Motor neuron (in vitro differentiated cells): ENCODE results near the gene ZNF107. TPM values are rescaled to one million over a fixed set of nuclear protein-coding genes. Genes with fewer than 3 reads are reported as not detected.
"Not testable (repeated sequence)": the region's sequence is repeated elsewhere in the genome, so short reads cannot be mapped to it uniquely, and the experiment has no call there.

Experiments used
- ATAC-seq, 8 experiments: fragments of 200-7000 bp; cut with Tn5 transposase; replicated peaks in 6 of 8; 2 replicates each; pipeline ENCODE4 v1.8.0; 2021; ENCODE audit warnings: mild to moderate bottlenecking in 8 of 8, moderate library complexity in 8 of 8
- H3K27ac ChIP-seq, 2 donors: fragments of 250-450 bp; sonication (Bioruptor Pico); 2 replicates each; pipeline ENCODE4 v1.9.0; 2021; ENCODE audit warnings: antibody characterized with exemption in 2 of 2, mild to moderate bottlenecking in 2 of 2, moderate library complexity in 1 of 2
- H3K4me1 ChIP-seq, 2 donors: fragments of 250-450 bp; sonication (Bioruptor Pico); replicated peaks in 1 of 2; 2 replicates each; pipeline ENCODE4 v1.6.1; 2021; ENCODE audit warnings: antibody characterized with exemption in 2 of 2, mild to moderate bottlenecking in 2 of 2, moderate library complexity in 1 of 2
- H3K4me3 ChIP-seq, 5 donors: fragments of 250-450 bp; sonication (Bioruptor Pico); 2 replicates each; pipeline ENCODE4 v1.9.0; 2021; ENCODE audit warnings: antibody characterized with exemption in 5 of 5, mild to moderate bottlenecking in 5 of 5, moderate library complexity in 4 of 5
- WGBS, 10 experiments: fragments of 450-650 bp; shearing (Covaris generic); methylation state at CpG; one replicate each; pipeline ENCODE4 v1.0.0; 2022; 5-methylcytosine and 5-hydroxymethylcytosine counted together
- in situ Hi-C, 9 experiments: fragments of 400-800 bp; cut with MboI; loops; one replicate each; pipeline ENCODE4 v1.15.0; 2021; ENCODE audit warnings: low sequenced_read_pairs in 9 of 9, low pct_unique_long_range_greater_than_20kb in 2 of 9; ENCODE audit not compliant: unreplicated experiment in 9 of 9
- total RNA-seq, 8 experiments: library from RNA; unstranded; fragments of 300-600 nt; gene quantifications; 2 replicates each; pipeline versions ENCODE4 v1.2.3 to v1.2.4, GENCODE V29; 2022

The ZNF107 gene
- total RNA-seq, 8 experiments from 2014 or later, result 3.7 to 11.9 (median 5.4) TPM

DNA sequence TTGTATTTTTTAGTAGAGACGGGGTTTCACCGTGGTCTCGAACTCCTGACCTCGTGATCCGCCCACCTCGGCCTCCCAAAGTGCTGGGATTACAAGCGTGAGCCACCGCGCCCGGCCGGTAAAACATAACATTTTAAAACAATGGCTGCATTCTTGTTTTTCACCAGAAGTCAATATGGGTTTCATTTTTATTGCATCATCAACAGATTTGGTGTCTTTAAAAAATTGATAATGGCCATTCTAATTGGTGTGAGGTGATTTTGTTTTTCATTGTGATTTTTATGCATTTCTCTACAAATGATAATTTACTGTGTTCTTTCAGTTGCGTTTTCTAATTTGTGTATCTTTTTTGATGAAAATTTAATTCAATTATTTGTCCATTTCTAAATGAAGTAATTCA, 31.9 kb downstream of the ZNF107 start:
- WGBS, 10 experiments, result 80 to 100% (median 98%) methylated on average over 1 to 10 of the region's 12 CpGs; no CpG with 5 or more reads in 1 of the 10 experiments
- H3K4me1 ChIP-seq, in situ Hi-C loops, H3K4me3 ChIP-seq, ATAC-seq, H3K27ac ChIP-seq: not testable (repeated sequence)

DNA sequence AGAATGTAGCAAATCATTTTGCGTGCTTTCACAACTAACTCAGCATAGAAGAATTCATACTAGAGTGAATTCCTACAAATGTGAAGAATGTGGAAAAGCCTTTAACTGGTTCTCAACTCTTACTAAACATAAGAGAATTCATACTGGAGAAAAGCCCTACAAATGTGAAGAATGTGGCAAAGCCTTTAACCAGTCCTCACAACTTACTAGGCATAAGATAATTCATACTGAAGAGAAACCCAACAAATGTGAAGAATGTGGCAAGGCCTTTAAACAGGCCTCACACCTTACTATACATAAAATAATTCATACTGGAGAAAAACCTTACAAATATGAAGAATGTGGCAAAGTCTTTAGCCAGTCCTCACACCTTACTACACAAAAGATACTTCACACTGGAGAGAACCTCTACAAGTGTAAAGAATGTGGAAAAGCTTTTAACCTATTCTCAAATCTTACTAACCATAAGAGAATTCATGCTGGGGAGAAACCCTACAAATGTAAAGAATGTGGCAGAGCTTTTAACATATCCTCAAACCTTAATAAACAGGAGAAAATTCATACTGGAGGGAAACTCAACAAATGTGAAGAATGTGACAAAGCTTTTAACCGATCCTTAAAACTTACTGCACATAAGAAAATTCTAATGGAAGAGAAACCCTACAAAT, 40.8 kb downstream of the ZNF107 start:
- in situ Hi-C loops, result no loop called here
- WGBS, 10 experiments, result 80 to 100% (median 96%) methylated on average over 1 to 2 of the region's 2 CpGs
- Histone ChIP-seq H3K4me3 (no peak overlapping the region), H3K27ac (no peak overlapping the region), H3K4me1 (no peaks in the 10 kb centered on the region)
- no peak for ATAC-seq

GRCh38 chr7:64717896-64718295, 52.0 kb downstream of the ZNF107 start:
- in situ Hi-C loops, ATAC-seq, H3K4me3 ChIP-seq, H3K4me1 ChIP-seq, H3K27ac ChIP-seq: not testable (repeated sequence)
- no CpG with 5 or more reads among the region's 29 CpGs for WGBS, 10 experiments

GRCh38 chr7:64729089-64729848, 63.3 kb downstream of the ZNF107 start:
- Histone ChIP-seq H3K4me3 (no peak overlapping the region), H3K27ac (no peak overlapping the region), H3K4me1 (no peaks in the 10 kb centered on the region)
- 0 to 33% (median 25%) methylated on average over 1 to 2 of the region's 3 CpGs; no CpG with 5 or more reads in 6 of the 10 experiments for WGBS, 10 experiments
- in situ Hi-C loops, result no loop called here
- peak in 1 of 8 experiments; percentile 38 for ATAC-seq

GRCh38 chr7:64733550-64734240, 67.8 kb downstream of the ZNF107 start:
- in situ Hi-C loops, result no loop called here
- 0 to 91% (median 78%) methylated on average over 1 to 8 of the region's 8 CpGs; no CpG with 5 or more reads in 1 of the 10 experiments for WGBS, 10 experiments
- Histone ChIP-seq H3K4me1 (no peaks in the 10 kb centered on the region), H3K4me3 (no peak overlapping the region), H3K27ac (no peak overlapping the region)
- no peak for ATAC-seq

- H3K27ac ChIP-seq, result no peak overlapping the region
- no peak overlapping the region for H3K4me3 ChIP-seq
- no peaks in the 10 kb centered on the region for H3K4me1 ChIP-seq
- in situ Hi-C loops, result no loop called here
- WGBS, 10 experiments, result 20 to 80% (median 50%) methylated on average over 1 to 4 of the region's 20 CpGs; no CpG with 5 or more reads in 5 of the 10 experiments
- ATAC-seq, result no peak
Measured at GRCh38 chr7:64736575-64736974, 70.6 kb downstream of the ZNF107 start.

- H3K27ac ChIP-seq, in situ Hi-C loops, H3K4me3 ChIP-seq, ATAC-seq, H3K4me1 ChIP-seq: not testable (repeated sequence)
- WGBS, 10 experiments, result no CpG with 5 or more reads among the region's 29 CpGs
Measured at GRCh38 chr7:64738403-64738802, 72.5 kb downstream of the ZNF107 start.

DNA sequence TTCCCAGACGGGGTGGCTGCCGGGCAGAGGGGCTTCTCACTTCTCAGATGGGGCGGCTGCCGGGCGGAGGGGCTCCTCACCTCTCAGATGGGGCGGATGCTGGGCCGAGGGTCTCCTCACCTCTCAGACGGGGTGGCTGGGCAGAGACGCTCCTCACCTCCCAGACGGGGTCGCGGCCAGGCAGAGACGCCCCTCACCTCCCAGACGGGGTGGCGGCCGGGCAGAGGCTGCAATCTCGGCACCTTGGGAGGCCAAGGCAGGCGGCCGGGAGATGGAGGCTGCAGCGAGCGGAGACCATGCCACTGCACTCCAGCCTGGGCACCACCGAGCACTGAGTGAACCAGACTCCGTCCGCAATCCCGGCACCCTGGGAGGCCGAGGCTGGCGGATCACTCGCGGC, 73.0 kb downstream of the ZNF107 start:
- ATAC-seq, in situ Hi-C loops, H3K4me1 ChIP-seq, H3K27ac ChIP-seq, H3K4me3 ChIP-seq: not testable (repeated sequence)
- no CpG with 5 or more reads among the region's 29 CpGs for WGBS, 10 experiments

DNA sequence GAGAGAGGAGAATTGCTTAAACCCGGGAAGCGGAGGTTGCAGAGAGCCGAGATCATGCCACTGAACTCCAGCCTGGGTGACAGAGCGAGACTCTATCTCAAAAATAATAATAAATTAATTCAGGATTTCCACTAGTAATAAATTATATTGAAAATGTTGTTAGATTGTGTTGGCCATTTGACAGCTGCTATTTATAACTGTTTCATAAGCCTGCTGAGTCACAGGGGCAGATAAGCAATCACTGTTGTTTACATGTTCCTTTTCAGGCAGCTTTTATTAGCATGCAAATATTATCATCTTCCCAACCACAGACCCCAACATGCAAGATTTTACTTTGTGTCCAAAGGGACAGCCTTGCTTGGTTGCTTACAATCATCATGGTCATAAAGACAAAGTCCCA, 78.7 kb downstream of the ZNF107 start:
- in situ Hi-C loops, result no loop called here
- ATAC-seq, result peak in 2 of 8 experiments; percentile 44 to 77
- WGBS, 10 experiments, result 20 to 56% (median 42%) methylated on average over 1 to 4 of the region's 4 CpGs; no CpG with 5 or more reads in 3 of the 10 experiments
- no peak overlapping the region for H3K4me3 ChIP-seq
- no peaks in the 10 kb centered on the region for H3K4me1 ChIP-seq
- no peak overlapping the region for H3K27ac ChIP-seq

GRCh38 chr7:64747802-64748201, 81.9 kb downstream of the ZNF107 start:
- Histone ChIP-seq H3K4me3 (no peak overlapping the region), H3K27ac (no peak overlapping the region), H3K4me1 (no peaks in the 10 kb centered on the region)
- in situ Hi-C loops, result no loop called here
- ATAC-seq, result no peak

GRCh38 chr7:64753032-64753431, 87.1 kb downstream of the ZNF107 start:
- in situ Hi-C loops, result no loop called here
- Histone ChIP-seq H3K27ac (no peak overlapping the region), H3K4me3 (no peak overlapping the region), H3K4me1 (no peaks in the 10 kb centered on the region)
- ATAC-seq, result peak in 2 of 8 experiments; percentile 44 to 58
- WGBS, 10 experiments, result 0 to 80% (median 35%) methylated on average over 1 to 2 of the region's 2 CpGs; no CpG with 5 or more reads in 1 of the 10 experiments

- no peaks in the 10 kb centered on the region for H3K4me1 ChIP-seq
- in situ Hi-C loops, result no loop called here
- 22 to 86% (median 75%) methylated on average over 1 to 3 of the region's 3 CpGs; no CpG with 5 or more reads in 2 of the 10 experiments for WGBS, 10 experiments
- ATAC-seq, result peak in 1 of 8 experiments; percentile 53
- no peak overlapping the region for H3K4me3 ChIP-seq
- H3K27ac ChIP-seq, result no peak overlapping the region
Measured at GRCh38 chr7:64755865-64756264, 89.9 kb downstream of the ZNF107 start.

DNA sequence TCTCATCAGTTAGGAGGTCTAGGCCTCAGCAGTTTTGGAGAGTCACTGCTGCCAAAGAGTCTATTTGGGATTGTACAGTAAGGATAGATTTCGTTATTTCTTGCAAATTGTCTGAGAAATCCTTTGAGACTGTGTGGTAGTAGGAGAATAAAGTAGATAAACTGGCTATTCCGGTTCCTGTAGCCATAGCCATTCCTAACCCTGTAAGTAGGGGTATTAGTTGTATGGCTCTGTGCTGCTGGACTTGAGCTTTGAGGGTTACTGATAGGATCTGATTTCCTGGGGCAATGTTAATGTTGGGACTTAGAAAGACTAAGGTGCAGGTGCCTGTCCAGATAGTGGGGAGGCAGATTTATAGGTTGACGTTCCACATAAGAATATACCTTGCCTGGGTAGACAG, 92.2 kb downstream of the ZNF107 start:
- 5 to 100% (median 42%) methylated on average over 1 to 3 of the region's 3 CpGs; no CpG with 5 or more reads in 3 of the 10 experiments for WGBS, 10 experiments
- H3K27ac ChIP-seq, result no peak overlapping the region
- in situ Hi-C loops, result no loop called here
- no peaks in the 10 kb centered on the region for H3K4me1 ChIP-seq
- H3K4me3 ChIP-seq, result no peak overlapping the region
- ATAC-seq, result no peak
